Skeletal muscle tissue (tissue), 4 donors: ENCODE measurements around the gene SLC49A3. TPM values are rescaled to one million over a fixed set of nuclear protein-coding genes. Genes with fewer than 3 reads are reported as not detected.
A peak's percentile ranks its signal among the peaks of the same experiment; 100 is the strongest.

Source experiments
- H3K27ac ChIP-seq: one replicate; pipeline ENCODE4 v1.7.0; 2013; ENCODE audit warnings: mild to moderate bottlenecking, low read depth, low read length, inconsistent platforms
- H3K27me3 ChIP-seq, 3 donors: one replicate each; pipeline ENCODE4 v1.7.0; 2013; ENCODE audit warnings: low read length in 3 of 3; ENCODE audit not compliant: control insufficient read depth in 3 of 3, insufficient read depth in 3 of 3
- H3K36me3 ChIP-seq, 3 donors: one replicate each; pipeline ENCODE4 v1.7.0; 2013; ENCODE audit warnings: low read length in 3 of 3; ENCODE audit not compliant: control insufficient read depth in 3 of 3, insufficient read depth in 3 of 3
- H3K4me1 ChIP-seq, 3 donors: one replicate each; pipeline ENCODE4 v1.7.0; 2013; ENCODE audit warnings: low read length in 3 of 3, mild to moderate bottlenecking in 3 of 3; ENCODE audit not compliant: control insufficient read depth in 3 of 3, insufficient read depth in 3 of 3
- H3K4me3 ChIP-seq, 3 donors: one replicate each; pipeline ENCODE4 v1.7.0; 2013; ENCODE audit warnings: low read length in 3 of 3
- H3K9ac ChIP-seq, 3 donors: one replicate each; pipeline ENCODE4 v1.7.0; 2013; ENCODE audit warnings: low read length in 3 of 3, mild to moderate bottlenecking in 3 of 3, moderate library complexity in 2 of 3, low read depth in 1 of 3
- H3K9me3 ChIP-seq, 3 donors: one replicate each; pipeline ENCODE4 v1.7.0; 2013; ENCODE audit warnings: low read length in 3 of 3; ENCODE audit not compliant: control insufficient read depth in 3 of 3
- total RNA-seq: library from RNA; depleted of rRNA; stranded (reverse); fragments of >200 nt; gene quantifications from one replicate; pipeline ENCODE4 v1.2.3, GENCODE V29; 2014
- donor health status: Osteomylitis.

SLC49A3 gene
- total RNA-seq, 1 donor from 2014 or later: 4.2 TPM

DNA sequence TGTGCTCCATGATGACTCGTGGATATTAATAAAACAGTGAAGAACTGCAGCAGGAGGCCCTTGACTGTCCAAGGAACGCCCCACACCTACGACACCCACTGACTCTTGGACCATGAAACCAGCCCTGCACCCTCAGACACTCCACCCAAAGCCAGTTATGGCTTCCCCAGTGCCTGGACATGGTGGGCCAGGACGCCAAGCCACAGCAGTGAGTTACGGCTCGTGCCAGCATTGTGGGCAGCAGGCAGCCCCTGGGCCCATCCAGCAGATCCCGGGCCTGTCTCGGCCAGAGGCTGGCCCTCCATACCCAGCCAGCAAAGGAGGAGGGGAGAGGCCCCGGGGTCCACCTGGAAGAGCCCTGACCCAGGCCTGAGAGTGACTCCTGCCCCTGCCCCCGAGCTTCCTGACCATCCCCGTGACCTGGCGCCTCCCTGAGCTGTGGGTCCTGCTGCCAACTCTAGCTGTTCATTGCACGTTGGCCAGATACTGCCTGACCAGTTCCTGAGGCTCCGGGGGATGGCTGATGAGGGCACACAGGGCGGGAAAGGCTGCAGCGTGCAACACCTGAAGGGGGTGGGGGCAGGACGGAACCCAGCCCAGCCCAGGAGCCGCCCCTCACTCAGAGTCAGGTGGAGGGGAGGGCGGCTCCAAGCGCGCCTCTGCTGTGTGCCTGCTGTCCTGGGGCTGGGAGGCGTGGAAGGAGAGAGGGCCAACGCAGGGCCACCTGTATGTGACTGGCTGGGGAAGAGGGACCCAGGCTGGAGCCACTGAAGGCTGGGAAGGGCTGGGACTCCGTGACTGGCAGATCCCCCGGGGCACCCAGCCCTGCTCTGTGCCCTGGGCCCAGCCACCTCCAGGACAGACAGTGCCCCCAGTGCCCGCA, 739 bp downstream of the SLC49A3 start:
- H3K27me3 ChIP-seq: peaks cover 1 to 5% (median 4%) of the 10 kb centered on the region in 3 donors
- no peaks in the 10 kb centered on the region for H3K9me3 ChIP-seq
- H3K9ac ChIP-seq: peak overlapping the region; percentile 61 to 85 (median 79)
- H3K27ac ChIP-seq: peak overlapping the region; percentile 85
- peaks cover 34 to 38% (median 38%) of the 10 kb centered on the region in 3 donors for H3K4me1 ChIP-seq
- H3K36me3 ChIP-seq: no peaks in the 10 kb centered on the region
- H3K4me3 ChIP-seq: peak overlapping the region; percentile 67 to 79 (median 69)

GRCh38 chr4:687048-687970, 1.6 kb downstream of the SLC49A3 start:
- Histone ChIP-seq H3K27me3 (no peaks in the 10 kb centered on the region), H3K27ac (peak overlapping the region; percentile 85), H3K9ac (peak overlapping the region; percentile 61 to 85 (median 79)), H3K36me3 (no peaks in the 10 kb centered on the region), H3K4me3 (peak overlapping the region; percentile 67 to 79 (median 69)), H3K4me1 (peaks cover 38 to 39% (median 38%) of the 10 kb centered on the region in 3 donors), H3K9me3 (no peaks in the 10 kb centered on the region)

- peak overlapping the region in 1 of 3 donors; percentile 69 for H3K4me3 ChIP-seq
- peak overlapping the region in 2 of 3 donors; percentile 6 to 85 for H3K9ac ChIP-seq
- H3K4me1 ChIP-seq: peaks cover 38 to 40% (median 38%) of the 10 kb centered on the region in 3 donors
- peak overlapping the region; percentile 85 for H3K27ac ChIP-seq
- no peaks in the 10 kb centered on the region for H3K27me3 ChIP-seq
- H3K36me3 ChIP-seq: no peaks in the 10 kb centered on the region
- no peaks in the 10 kb centered on the region for H3K9me3 ChIP-seq
These were observed 2.4 kb downstream of the SLC49A3 start for GRCh38 chr4:686413-687040.

GRCh38 chr4:685679-686412, 3.1 kb downstream of the SLC49A3 start:
- H3K9ac ChIP-seq: no peak overlapping the region
- no peaks in the 10 kb centered on the region for H3K36me3 ChIP-seq
- H3K27ac ChIP-seq: no peak overlapping the region
- H3K9me3 ChIP-seq: no peaks in the 10 kb centered on the region
- peaks cover 40 to 42% (median 41%) of the 10 kb centered on the region in 3 donors for H3K4me1 ChIP-seq
- no peaks in the 10 kb centered on the region for H3K27me3 ChIP-seq
- H3K4me3 ChIP-seq: no peak overlapping the region

GRCh38 chr4:684623-685327, 4.2 kb downstream of the SLC49A3 start:
- no peak overlapping the region for H3K27ac ChIP-seq
- no peaks in the 10 kb centered on the region for H3K9me3 ChIP-seq
- peaks cover 0 to 6% (median 3%) of the 10 kb centered on the region in 3 donors for H3K27me3 ChIP-seq
- no peak overlapping the region for H3K9ac ChIP-seq
- H3K36me3 ChIP-seq: no peaks in the 10 kb centered on the region
- H3K4me3 ChIP-seq: no peak overlapping the region
- H3K4me1 ChIP-seq: peaks cover 44 to 50% (median 49%) of the 10 kb centered on the region in 3 donors

DNA sequence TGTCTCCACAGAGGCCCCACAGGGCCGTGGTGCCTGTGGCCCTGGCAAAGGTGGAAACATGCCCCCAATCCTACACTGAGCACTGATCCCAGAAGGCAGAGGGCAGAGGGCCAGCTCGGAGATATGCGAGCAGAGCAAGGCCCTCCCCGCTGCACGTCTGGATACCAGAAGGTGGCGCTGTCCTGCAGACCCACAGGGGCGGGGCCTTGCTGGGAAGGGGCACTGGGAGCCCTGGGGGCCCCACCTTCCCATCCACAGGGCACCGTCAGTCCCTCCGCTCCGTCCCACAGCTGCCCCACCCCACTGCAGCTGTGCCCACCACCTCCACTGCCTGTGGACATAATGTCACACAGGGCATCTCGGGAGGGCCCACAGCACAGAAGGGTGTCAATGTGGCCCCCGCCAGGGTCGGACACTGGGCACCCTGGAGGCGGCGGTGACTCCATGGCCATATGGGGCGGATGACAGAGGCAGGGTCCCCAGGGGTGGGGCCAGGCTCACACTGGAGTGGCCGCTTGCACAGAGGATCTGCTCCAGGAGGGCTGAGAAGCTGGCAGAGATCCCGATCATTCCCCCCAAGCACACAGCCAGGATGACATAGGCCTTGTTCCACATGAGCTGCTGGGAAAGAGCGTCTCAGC, 4.8 kb downstream of the SLC49A3 start:
- H3K9ac ChIP-seq: peak overlapping the region in 2 of 3 donors; percentile 7 to 25
- no peak overlapping the region for H3K4me3 ChIP-seq
- no peak overlapping the region for H3K27ac ChIP-seq
- peaks cover 0 to 12% (median 8%) of the 10 kb centered on the region in 3 donors for H3K27me3 ChIP-seq
- no peaks in the 10 kb centered on the region for H3K9me3 ChIP-seq
- H3K4me1 ChIP-seq: peaks cover 38 to 52% (median 44%) of the 10 kb centered on the region in 3 donors
- no peaks in the 10 kb centered on the region for H3K36me3 ChIP-seq

- Histone ChIP-seq H3K4me3 (no peak overlapping the region), H3K27me3 (peaks cover 0 to 17% (median 8%) of the 10 kb centered on the region in 3 donors), H3K9me3 (no peaks in the 10 kb centered on the region), H3K9ac (peak overlapping the region in 2 of 3 donors; percentile 7 to 25), H3K4me1 (peaks cover 36 to 54% (median 43%) of the 10 kb centered on the region in 3 donors), H3K36me3 (no peaks in the 10 kb centered on the region), H3K27ac (no peak overlapping the region)
These were observed 5.6 kb downstream of the SLC49A3 start for GRCh38 chr4:683247-683897.

- Histone ChIP-seq H3K4me1 (peaks cover 36 to 54% (median 43%) of the 10 kb centered on the region in 3 donors), H3K27me3 (peaks cover 0 to 17% (median 8%) of the 10 kb centered on the region in 3 donors), H3K36me3 (no peaks in the 10 kb centered on the region), H3K9me3 (no peaks in the 10 kb centered on the region), H3K4me3 (no peak overlapping the region), H3K9ac (no peak overlapping the region), H3K27ac (no peak overlapping the region)
These were observed 6.3 kb downstream of the SLC49A3 start for GRCh38 chr4:682490-683172.
